Activated naive CD8-positive, alpha-beta T cell treated with anti-CD3 and anti-CD28 coated beads, Interleukin-2, amount 10 ng/mL, durations not matched to agents 7 days and 5 days (primary cell): Measurements from ENCODE around the gene RIPK4. TPM values are rescaled to one million over a fixed set of nuclear protein-coding genes. Genes with fewer than 3 reads are reported as not detected.
"Not testable (repeated sequence)": the region's sequence is repeated elsewhere in the genome, so short reads cannot be mapped to it uniquely, and the experiment has no call there.

Source experiments
- ATAC-seq: fragments of 150-1000 bp; cut with Tn5 transposase; one replicate; pipeline ENCODE4 v1.10.0; 2021; ENCODE audit warnings: low read depth, moderate library complexity
- POLR2A ChIA-PET: fragments of 350-600 bp; sonication (Branson Sonifier 250); formaldehyde crosslinking; loops from one replicate; lab custom pipeline; 2021; ENCODE audit warnings: antibody characterized with exemption; lab: Charles Lee
- DNase-seq: peaks from one replicate; pipeline ENCODE4 v3.0.0; 2021
- H3K27ac Mint-ChIP-seq: one replicate; pipeline ENCODE4 v1.8.0; 2022; ENCODE audit warnings: mild to moderate bottlenecking, mixed read lengths
- H3K27me3 Mint-ChIP-seq: one replicate; pipeline ENCODE4 v1.8.0; 2022; ENCODE audit warnings: mild to moderate bottlenecking, moderate library complexity, mixed read lengths
- H3K36me3 Mint-ChIP-seq: one replicate; pipeline ENCODE4 v1.8.0; 2021; ENCODE audit warnings: mild to moderate bottlenecking, mixed read lengths
- H3K4me1 Mint-ChIP-seq: one replicate; pipeline ENCODE4 v1.8.0; 2021; ENCODE audit warnings: mixed read lengths
- H3K4me3 Mint-ChIP-seq: one replicate; pipeline ENCODE4 v1.8.0; 2022; ENCODE audit warnings: mild to moderate bottlenecking, moderate library complexity, mixed read lengths
- H3K9me3 Mint-ChIP-seq: one replicate; pipeline ENCODE4 v1.8.0; 2021; ENCODE audit warnings: mixed read lengths
- total RNA-seq, 2 experiments: library from RNA; stranded (reverse); gene quantifications; one replicate each; pipeline ENCODE4 v1.2.3, GENCODE V29; 2021

RIPK4 gene
- total RNA-seq, 2 experiments from 2014 or later = 0.19 to 0.20 TPM

- no peak for ATAC-seq
- Mint-ChIP-seq H3K27ac (no peak overlapping the region), H3K4me3 (no peak overlapping the region), H3K36me3 (peaks cover 20% of the 10 kb centered on the region), H3K9me3 (peaks cover 6% of the 10 kb centered on the region), H3K27me3 (no peaks in the 10 kb centered on the region), H3K4me1 (no peaks in the 10 kb centered on the region)
- POLR2A ChIA-PET = interaction anchor here (0.6 kb wide), 1 partner anchor 440 kb away, joined by 4 read pairs; no protein-coding TSS in a partner anchor
- no peak for DNase-seq
Observed at GRCh38 chr21:41802684-41803083, 35.8 kb upstream of the RIPK4 start.

- POLR2A ChIA-PET = interaction anchor here (0.6 kb wide), 1 partner anchor 439 kb away, joined by 4 read pairs; no protein-coding TSS in a partner anchor
- ATAC-seq (no peak), DNase-seq (no peak)
- peaks cover 5% of the 10 kb centered on the region for H3K9me3 Mint-ChIP-seq
- H3K27ac Mint-ChIP-seq = no peak overlapping the region
- no peaks in the 10 kb centered on the region for H3K27me3 Mint-ChIP-seq
- H3K4me3 Mint-ChIP-seq = no peak overlapping the region
- peaks cover 16% of the 10 kb centered on the region for H3K36me3 Mint-ChIP-seq
- H3K4me1 Mint-ChIP-seq = no peaks in the 10 kb centered on the region
Observed at GRCh38 chr21:41802198-41802584, 35.3 kb upstream of the RIPK4 start.

- ATAC-seq (no peak), DNase-seq (no peak)
- POLR2A ChIA-PET = no interaction called here
- peaks cover 11% of the 10 kb centered on the region for H3K36me3 Mint-ChIP-seq
- H3K4me3 Mint-ChIP-seq = no peak overlapping the region
- H3K4me1 Mint-ChIP-seq = no peaks in the 10 kb centered on the region
- no peaks in the 10 kb centered on the region for H3K27me3 Mint-ChIP-seq
- no peak overlapping the region for H3K27ac Mint-ChIP-seq
- peaks cover under 1% of the 10 kb centered on the region for H3K9me3 Mint-ChIP-seq
Observed at GRCh38 chr21:41801321-41802197, 34.7 kb upstream of the RIPK4 start.

- Mint-ChIP-seq H3K9me3 (no peaks in the 10 kb centered on the region), H3K27me3 (no peaks in the 10 kb centered on the region), H3K27ac (no peak overlapping the region), H3K4me1 (no peaks in the 10 kb centered on the region), H3K36me3 (peaks cover 8% of the 10 kb centered on the region), H3K4me3 (no peak overlapping the region)
- POLR2A ChIA-PET = no interaction called here
- no peak for DNase-seq
- ATAC-seq = no peak
Observed at GRCh38 chr21:41800425-41801320, 33.8 kb upstream of the RIPK4 start.

- POLR2A ChIA-PET = no interaction called here
- no peaks in the 10 kb centered on the region for H3K27me3 Mint-ChIP-seq
- ATAC-seq = no peak
- peaks cover 5% of the 10 kb centered on the region for H3K36me3 Mint-ChIP-seq
- DNase-seq = no peak
- H3K9me3 Mint-ChIP-seq = no peaks in the 10 kb centered on the region
- no peak overlapping the region for H3K27ac Mint-ChIP-seq
- H3K4me1 Mint-ChIP-seq = no peaks in the 10 kb centered on the region
- no peak overlapping the region for H3K4me3 Mint-ChIP-seq
Observed at GRCh38 chr21:41799763-41800162, 32.9 kb upstream of the RIPK4 start.

- peaks cover 2% of the 10 kb centered on the region for H3K27me3 Mint-ChIP-seq
- ATAC-seq (no peak), DNase-seq (no peak)
- POLR2A ChIA-PET = no interaction called here
- peaks cover 4% of the 10 kb centered on the region for H3K36me3 Mint-ChIP-seq
- H3K4me3 Mint-ChIP-seq = no peak overlapping the region
- peaks cover 3% of the 10 kb centered on the region for H3K9me3 Mint-ChIP-seq
- no peak overlapping the region for H3K27ac Mint-ChIP-seq
- no peaks in the 10 kb centered on the region for H3K4me1 Mint-ChIP-seq
Observed at GRCh38 chr21:41798326-41798725, 31.5 kb upstream of the RIPK4 start.

- peaks cover 4% of the 10 kb centered on the region for H3K36me3 Mint-ChIP-seq
- POLR2A ChIA-PET = no interaction called here
- H3K4me3 Mint-ChIP-seq = no peak overlapping the region
- H3K27ac Mint-ChIP-seq = no peak overlapping the region
- H3K4me1 Mint-ChIP-seq = no peaks in the 10 kb centered on the region
- DNase-seq (no peak), ATAC-seq (no peak)
- peaks cover 6% of the 10 kb centered on the region for H3K27me3 Mint-ChIP-seq
- peaks cover 12% of the 10 kb centered on the region for H3K9me3 Mint-ChIP-seq
Observed at GRCh38 chr21:41796476-41797080, 29.7 kb upstream of the RIPK4 start.

- H3K9me3 Mint-ChIP-seq = peaks cover 14% of the 10 kb centered on the region
- peaks cover 6% of the 10 kb centered on the region for H3K27me3 Mint-ChIP-seq
- DNase-seq (no peak), ATAC-seq (no peak)
- H3K4me1 Mint-ChIP-seq = no peaks in the 10 kb centered on the region
- H3K36me3 Mint-ChIP-seq = peaks cover 3% of the 10 kb centered on the region
- POLR2A ChIA-PET = no interaction called here
- no peak overlapping the region for H3K4me3 Mint-ChIP-seq
- no peak overlapping the region for H3K27ac Mint-ChIP-seq
Observed at GRCh38 chr21:41795726-41796125, 28.9 kb upstream of the RIPK4 start.

- ATAC-seq (no peak), DNase-seq (no peak)
- peaks cover 6% of the 10 kb centered on the region for H3K27me3 Mint-ChIP-seq
- peaks cover 14% of the 10 kb centered on the region for H3K9me3 Mint-ChIP-seq
- H3K36me3 Mint-ChIP-seq = peaks cover 2% of the 10 kb centered on the region
- H3K27ac Mint-ChIP-seq = no peak overlapping the region
- H3K4me1 Mint-ChIP-seq = no peaks in the 10 kb centered on the region
- H3K4me3 Mint-ChIP-seq = no peak overlapping the region
- POLR2A ChIA-PET = no interaction called here
Observed at GRCh38 chr21:41794600-41794999, 27.7 kb upstream of the RIPK4 start.

- Mint-ChIP-seq H3K27me3 (peaks cover 18% of the 10 kb centered on the region), H3K4me3 (no peak overlapping the region), H3K4me1 (no peaks in the 10 kb centered on the region), H3K27ac (no peak overlapping the region), H3K36me3 (no peaks in the 10 kb centered on the region), H3K9me3 (peaks cover 14% of the 10 kb centered on the region)
- ATAC-seq = no peak
- POLR2A ChIA-PET = no interaction called here
- no peak for DNase-seq
Observed at GRCh38 chr21:41792711-41793110, 25.9 kb upstream of the RIPK4 start.

GRCh38 chr21:41786509-41786987 is 19.7 kb upstream of the RIPK4 start:
- Mint-ChIP-seq H3K36me3 (no peaks in the 10 kb centered on the region), H3K27ac (no peak overlapping the region), H3K9me3 (peaks cover 2% of the 10 kb centered on the region), H3K4me3 (no peak overlapping the region), H3K27me3 (peaks cover 48% of the 10 kb centered on the region), H3K4me1 (peaks cover 7% of the 10 kb centered on the region)
- POLR2A ChIA-PET = no interaction called here
- no peak for ATAC-seq
- no peak for DNase-seq

GRCh38 chr21:41785262-41785661 is 18.4 kb upstream of the RIPK4 start:
- POLR2A ChIA-PET = interaction anchor here (0.7 kb wide), 1 partner anchor 289 kb away, joined by 3 read pairs; no protein-coding TSS in a partner anchor
- H3K27me3 Mint-ChIP-seq = peaks cover 58% of the 10 kb centered on the region

More at GRCh38 chr21:41785262-41785661, 18.4 kb upstream of the RIPK4 start:
- not testable (repeated sequence) for H3K36me3 Mint-ChIP-seq, H3K4me3 Mint-ChIP-seq, H3K4me1 Mint-ChIP-seq, H3K27ac Mint-ChIP-seq, ATAC-seq, H3K9me3 Mint-ChIP-seq, DNase-seq
